GM23248 (cell line): ENCODE data around the gene CENPU. TPM values are rescaled to one million over a fixed set of nuclear protein-coding genes. Genes with fewer than 3 reads are reported as not detected.
A peak's percentile ranks its signal among the peaks of the same experiment; 100 is the strongest.

ENCODE experiments used
- DNase-seq: peaks from one replicate; pipeline ENCODE4 v3.0.0-alpha.2; 2015
- H2AFZ ChIP-seq: fragments of 200-600 bp; sonication (generic); 2 replicates; pipeline ENCODE4 v1.6.1; 2016; ENCODE audit warnings: antibody characterized with exemption
- H3F3A ChIP-seq: fragments of 200-600 bp; sonication (generic); 2 replicates; pipeline ENCODE4 v1.6.1; 2016; ENCODE audit warnings: mild to moderate bottlenecking, antibody characterized with exemption, mixed run types; ENCODE audit not compliant: insufficient read depth
- H3K27ac ChIP-seq: fragments of 200-600 bp; sonication (generic); 2 replicates; pipeline ENCODE4 v1.5.1; 2016; ENCODE audit warnings: mild to moderate bottlenecking
- H3K27me3 ChIP-seq: fragments of 200-600 bp; sonication (generic); replicated peaks from 2 replicates; pipeline ENCODE4 v1.6.1; 2016; ENCODE audit warnings: mild to moderate bottlenecking; ENCODE audit not compliant: insufficient read depth
- H3K36me3 ChIP-seq: fragments of 200-600 bp; sonication (generic); 2 replicates; pipeline ENCODE4 v1.6.1; 2016; ENCODE audit warnings: low read depth, mild to moderate bottlenecking
- H3K4me1 ChIP-seq: fragments of 200-600 bp; sonication (generic); 2 replicates; pipeline ENCODE4 v1.6.1; 2016; ENCODE audit warnings: mild to moderate bottlenecking; ENCODE audit not compliant: insufficient read depth
- H3K4me2 ChIP-seq: fragments of 200-600 bp; sonication (generic); one replicate; pipeline ENCODE4 v1.6.1; 2016; ENCODE audit warnings: mild to moderate bottlenecking; ENCODE audit not compliant: unreplicated experiment
- H3K4me3 ChIP-seq: fragments of 200-600 bp; sonication (generic); 2 replicates; pipeline ENCODE4 v1.5.1; 2016; ENCODE audit warnings: mild to moderate bottlenecking
- H3K79me2 ChIP-seq: fragments of 200-600 bp; sonication (generic); 2 replicates; pipeline ENCODE4 v1.6.1; 2016; ENCODE audit warnings: mild to moderate bottlenecking; ENCODE audit not compliant: insufficient read depth
- H3K9ac ChIP-seq: fragments of 200-600 bp; sonication (generic); 2 replicates; pipeline ENCODE4 v1.6.1; 2016; ENCODE audit warnings: mild to moderate bottlenecking
- H3K9me2 ChIP-seq: fragments of 200-600 bp; sonication (generic); 2 replicates; pipeline ENCODE4 v1.6.1; 2016; ENCODE audit warnings: mixed run types, mild to moderate bottlenecking, moderate library complexity; ENCODE audit not compliant: insufficient read depth
- H3K9me3 ChIP-seq: fragments of 200-600 bp; sonication (generic); one replicate; pipeline ENCODE4 v1.6.1; 2017; ENCODE audit warnings: low read depth
- H4K20me1 ChIP-seq: fragments of 200-600 bp; sonication (generic); 2 replicates; pipeline ENCODE4 v1.6.0; 2016; ENCODE audit not compliant: insufficient read depth
- EZH2 ChIP-seq: fragments of 200-600 bp; sonication (generic); IDR thresholded peaks from 2 replicates; pipeline ENCODE4 v1.6.1; 2018; ENCODE audit warnings: antibody characterized with exemption, mild to moderate bottlenecking; ENCODE audit not compliant: insufficient read depth, poor library complexity, severe bottlenecking
- EZH2phosphoT487 ChIP-seq: fragments of 200-600 bp; sonication (generic); IDR thresholded peaks from 2 replicates; pipeline ENCODE4 v1.6.1; 2018; ENCODE audit warnings: antibody characterized with exemption, moderate library complexity, mild to moderate bottlenecking, low read depth; ENCODE audit not compliant: insufficient read depth
- WGBS, 2 experiments: methylation state at CpG; one replicate each; pipeline ENCODE4 v1.1.6; 2015 to 2017; ENCODE audit warnings: low lambda C conversion rate in 2 of 2, low coverage in 1 of 2; ENCODE audit errors: missing lambda C conversion rate in 2 of 2; 5-methylcytosine and 5-hydroxymethylcytosine counted together
- in situ Hi-C: fragments of 300-500 bp; cut with MboI; formaldehyde crosslinking; loops from 2 replicates; pipeline ENCODE4 v1.15.0; 2020
- polyA plus RNA-seq: library from polyadenylated mRNA; unstranded; fragments of >200 nt; fragmentation: Nextera tagmentation; extraction: Ambion mirVana; gene quantifications from 2 replicates; pipeline ENCODE4 v1.2.1, GENCODE V29; 2016
- total RNA-seq: library from RNA; depleted of rRNA; stranded (reverse); fragments of >200 nt; shearing (Covaris generic); gene quantifications from 2 replicates; pipeline ENCODE4 v1.2.3, GENCODE V29; 2014

Gene CENPU
- total and polyA plus RNA-seq, 2 experiments from 2014 or later = 8.5 to 15.7 TPM

DNA sequence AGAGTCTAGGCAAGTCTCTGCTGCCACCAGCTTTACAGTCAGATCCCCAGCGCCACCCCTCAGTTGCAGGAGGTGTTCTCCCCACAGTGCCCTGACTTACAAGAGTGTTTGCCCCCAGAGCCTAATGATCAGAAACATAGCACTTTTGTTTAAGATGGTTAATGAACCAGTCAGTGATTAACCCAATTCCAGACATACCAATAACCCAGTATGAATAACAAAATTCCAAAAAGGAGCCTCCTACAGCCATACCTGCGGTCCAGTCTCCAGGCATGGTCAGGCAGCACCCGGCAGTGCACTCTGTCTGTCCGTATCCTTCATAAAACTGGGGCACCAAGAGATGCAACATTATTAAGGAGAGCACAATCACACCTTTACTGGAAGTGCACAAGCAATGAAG lies 30.7 kb upstream of the CENPU start:
- H3K36me3 ChIP-seq = peaks cover 9% of the 10 kb centered on the region; the same call in 1 of the 2 replicates
- in situ Hi-C loops = no loop called here
- no peak for DNase-seq
- no peaks in the 10 kb centered on the region for H4K20me1 ChIP-seq
- TF ChIP-seq EZH2 (no peak), EZH2phosphoT487 (no peak)
- H3K9me3 ChIP-seq = no peaks in the 10 kb centered on the region
- no peak overlapping the region for H3K4me3 ChIP-seq
- H3K9ac ChIP-seq = no peak overlapping the region
- WGBS, 2 experiments = 97 to 99% methylated on average over 4 of the region's 4 CpGs
- H3F3A ChIP-seq = peaks cover 7% of the 10 kb centered on the region; the same call in 1 of the 2 replicates
- H3K9me2 ChIP-seq = no peaks in the 10 kb centered on the region
- no peak overlapping the region for H3K27ac ChIP-seq
- no peak overlapping the region for H2AFZ ChIP-seq
- H3K4me2 ChIP-seq = no peak overlapping the region
- no peaks in the 10 kb centered on the region for H3K27me3 ChIP-seq
- H3K79me2 ChIP-seq = no peaks in the 10 kb centered on the region
- H3K4me1 ChIP-seq = 0 out of 2 replicates have a peak, but pooled peaks cover 6% of the 10 kb centered on the region

DNA sequence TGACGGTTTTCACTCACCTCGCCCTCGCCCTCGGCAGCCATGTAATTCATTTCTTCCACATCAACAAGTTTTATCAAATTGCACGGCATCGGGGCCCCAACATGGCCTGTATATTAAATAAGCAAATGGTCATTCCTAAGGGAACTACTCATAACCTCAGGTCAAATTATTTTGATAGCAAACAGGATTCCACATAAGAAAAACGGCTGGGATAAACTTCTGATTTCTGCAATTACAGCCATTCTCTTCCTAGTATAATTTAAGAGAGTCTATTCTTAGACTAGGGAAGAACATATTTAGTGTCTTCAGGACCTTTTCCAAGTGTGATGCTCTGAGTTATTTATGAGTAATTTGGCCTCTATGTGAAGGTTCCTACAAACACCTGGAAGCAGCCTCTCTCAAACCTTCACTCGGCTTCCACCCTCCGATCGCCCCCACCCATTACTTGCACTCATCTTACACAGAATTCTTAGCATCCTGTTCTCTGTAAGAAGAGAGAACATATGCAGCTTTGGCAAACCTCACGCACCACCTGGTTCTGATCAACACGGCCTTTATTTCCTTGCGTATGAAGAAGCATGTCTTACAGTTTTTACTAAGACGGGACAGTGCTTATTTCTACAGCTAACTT lies 29.4 kb upstream of the CENPU start:
- no peaks in the 10 kb centered on the region for H3K27me3 ChIP-seq
- no peak overlapping the region for H3K4me2 ChIP-seq
- no peak overlapping the region for H3K9ac ChIP-seq
- H3K9me2 ChIP-seq = no peaks in the 10 kb centered on the region
- in situ Hi-C loops = no loop called here
- 60 to 62% methylated on average over 14 of the region's 14 CpGs for WGBS, 2 experiments
- H2AFZ ChIP-seq = no peak overlapping the region
- 0 out of 2 replicates have a peak, but pooled peaks cover 6% of the 10 kb centered on the region for H3K4me1 ChIP-seq
- TF ChIP-seq EZH2phosphoT487 (no peak), EZH2 (no peak)
- H3K27ac ChIP-seq = no peak overlapping the region
- no peak overlapping the region for H3K4me3 ChIP-seq
- no peaks in the 10 kb centered on the region for H3K79me2 ChIP-seq
- peaks cover 6% of the 10 kb centered on the region; the same call in 1 of the 2 replicates for H3K36me3 ChIP-seq
- peak; percentile 29 for DNase-seq
- H3K9me3 ChIP-seq = no peaks in the 10 kb centered on the region
- H3F3A ChIP-seq = peaks cover 7% of the 10 kb centered on the region; the same call in 1 of the 2 replicates
- no peaks in the 10 kb centered on the region for H4K20me1 ChIP-seq

DNA sequence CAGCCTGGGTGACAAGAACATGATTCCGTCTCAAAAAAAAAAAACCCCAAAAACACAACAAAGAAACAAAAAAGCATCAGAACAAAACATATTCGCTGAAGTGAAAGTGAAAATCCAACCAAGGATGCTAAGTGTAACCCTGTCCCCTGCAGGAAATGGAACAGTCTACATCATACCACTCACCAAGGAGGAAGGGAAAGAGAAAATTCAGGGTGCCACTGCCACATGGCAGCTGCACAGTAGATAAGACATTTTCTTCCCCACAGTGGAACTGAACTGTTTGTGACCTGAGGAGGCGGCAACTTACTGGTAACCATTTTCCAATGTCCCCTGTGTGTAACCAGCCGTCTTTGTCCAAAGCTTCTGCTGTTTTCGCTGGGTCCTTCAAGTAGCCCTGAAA lies 28.2 kb upstream of the CENPU start:
- Histone ChIP-seq H3K36me3 (0 out of 2 replicates have a peak, but pooled peaks cover 4% of the 10 kb centered on the region), H3K9me2 (no peaks in the 10 kb centered on the region), H2AFZ (no peak overlapping the region), H3K79me2 (no peaks in the 10 kb centered on the region), H3K9me3 (no peaks in the 10 kb centered on the region), H3K27me3 (no peaks in the 10 kb centered on the region), H3K27ac (no peak overlapping the region), H3K9ac (no peak overlapping the region), H3K4me3 (no peak overlapping the region), H3F3A (peaks cover 7% of the 10 kb centered on the region; the same call in 1 of the 2 replicates), H4K20me1 (no peaks in the 10 kb centered on the region), H3K4me1 (0 out of 2 replicates have a peak, but pooled peaks cover 6% of the 10 kb centered on the region), H3K4me2 (no peak overlapping the region)
- TF ChIP-seq EZH2 (no peak), EZH2phosphoT487 (no peak)
- in situ Hi-C loops = no loop called here
- WGBS, 2 experiments = 90 to 94% methylated on average over 5 of the region's 5 CpGs
- no peak for DNase-seq

DNA sequence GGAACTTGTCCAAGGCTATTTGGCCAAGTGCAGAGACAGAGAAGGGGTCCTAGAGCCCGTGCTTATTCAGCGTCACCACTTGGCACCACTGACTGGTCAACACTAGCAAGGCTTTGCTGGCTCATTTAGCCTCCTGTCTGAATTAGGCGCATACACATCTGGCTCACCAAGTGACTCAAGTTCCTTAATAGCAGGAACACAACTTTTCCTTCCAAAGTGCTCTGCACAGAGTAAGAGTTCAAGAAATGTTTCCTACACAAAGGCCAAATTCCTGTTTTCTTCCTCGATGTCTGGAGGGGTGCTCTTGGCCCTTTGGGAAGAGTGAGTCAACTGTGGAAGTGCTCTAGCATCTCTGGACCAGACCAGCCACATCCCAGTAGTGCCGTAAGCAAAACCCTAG lies 26.8 kb upstream of the CENPU start:
- Histone ChIP-seq H4K20me1 (no peaks in the 10 kb centered on the region), H3K36me3 (0 out of 2 replicates have a peak, but pooled peaks cover 4% of the 10 kb centered on the region), H3K79me2 (no peaks in the 10 kb centered on the region), H3K4me2 (no peak overlapping the region), H3K9me3 (no peaks in the 10 kb centered on the region), H3K4me3 (no peak overlapping the region), H2AFZ (no peak overlapping the region), H3K9ac (no peak overlapping the region), H3K4me1 (peaks cover 8% of the 10 kb centered on the region), H3K9me2 (no peaks in the 10 kb centered on the region), H3K27me3 (no peaks in the 10 kb centered on the region), H3K27ac (no peak overlapping the region), H3F3A (peaks cover 13% of the 10 kb centered on the region)
- in situ Hi-C loops = no loop called here
- WGBS, 2 experiments = 79 to 81% methylated on average over 5 of the region's 5 CpGs
- TF ChIP-seq EZH2phosphoT487 (no peak), EZH2 (no peak)
- no peak for DNase-seq
